Stimulated activated CD4-positive, alpha-beta T cell treated with anti-CD3 and anti-CD28 coated beads, Interleukin-4, amount 100 ng/mL, for 4 hours (primary cell): Measurements from ENCODE around the gene LRRC15.

Experiments used
- DNase-seq, 2 experiments: peaks; one replicate each; pipeline ENCODE4 v3.0.0-alpha.2; 2020

Gene LRRC15

GRCh38 chr3:194314388-194315068 is 55.0 kb downstream of the LRRC15 start:
- no peak for DNase-seq

- DNase-seq = no peak
Measured at GRCh38 chr3:194313560-194314387, 55.8 kb downstream of the LRRC15 start.

- no peak for DNase-seq
Measured at GRCh38 chr3:194312743-194313281, 56.7 kb downstream of the LRRC15 start.

GRCh38 chr3:194312186-194312742 is 57.3 kb downstream of the LRRC15 start:
- no peak for DNase-seq

- no peak for DNase-seq
Measured at GRCh38 chr3:194311000-194311399, 58.5 kb downstream of the LRRC15 start.

GRCh38 chr3:194310060-194310835 is 59.3 kb downstream of the LRRC15 start:
- no peak for DNase-seq

GRCh38 chr3:194308601-194309449 is 60.7 kb downstream of the LRRC15 start:
- no peak for DNase-seq

- DNase-seq = no peak
Measured at GRCh38 chr3:194307849-194308248, 61.7 kb downstream of the LRRC15 start.

- no peak for DNase-seq
Measured at GRCh38 chr3:194306771-194307640, 62.5 kb downstream of the LRRC15 start.

GRCh38 chr3:194306109-194306686 is 63.3 kb downstream of the LRRC15 start:
- DNase-seq = peak in 1 of 2 experiments; percentile 36

- DNase-seq = no peak
Measured at GRCh38 chr3:194305356-194306108, 64.0 kb downstream of the LRRC15 start.
